ENCODE results near the gene C6orf141. TPM values are rescaled to one million over a fixed set of nuclear protein-coding genes. Genes with fewer than 3 reads are reported as not detected.
A peak's percentile ranks its signal among the peaks of the same experiment; 100 is the strongest.

C6orf141 gene
- polyA plus RNA-seq, 1 donor (not counting 4 experiments of a cell fraction or from before 2014, with no cell fraction given) = 51.6 TPM

DNA sequence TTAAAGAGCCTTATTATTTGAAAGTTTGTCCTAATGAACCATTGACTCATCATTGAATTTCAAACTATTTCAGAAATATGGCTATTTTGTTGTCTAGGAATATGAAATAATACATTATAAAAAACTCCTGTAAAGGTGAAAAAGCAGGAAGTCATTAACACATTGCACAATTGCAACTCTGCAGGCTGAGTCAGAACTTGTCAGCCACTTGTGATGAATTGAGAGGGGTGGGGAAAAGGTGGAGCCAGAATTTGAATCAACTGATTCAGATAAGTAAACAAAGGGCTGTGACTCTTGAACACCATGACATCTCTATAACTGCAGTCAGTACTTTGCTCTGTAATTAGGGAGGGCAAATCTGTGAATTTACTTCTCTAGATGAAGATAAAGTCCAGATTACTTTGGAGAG is 6.0 kb downstream of the C6orf141 start:
- TF ChIP-seq EZH2 (IDR thresholded peaks at IDR 0.05; ENCODE audit: low read length) = no peak
- TF ChIP-seq, protein P1, sequence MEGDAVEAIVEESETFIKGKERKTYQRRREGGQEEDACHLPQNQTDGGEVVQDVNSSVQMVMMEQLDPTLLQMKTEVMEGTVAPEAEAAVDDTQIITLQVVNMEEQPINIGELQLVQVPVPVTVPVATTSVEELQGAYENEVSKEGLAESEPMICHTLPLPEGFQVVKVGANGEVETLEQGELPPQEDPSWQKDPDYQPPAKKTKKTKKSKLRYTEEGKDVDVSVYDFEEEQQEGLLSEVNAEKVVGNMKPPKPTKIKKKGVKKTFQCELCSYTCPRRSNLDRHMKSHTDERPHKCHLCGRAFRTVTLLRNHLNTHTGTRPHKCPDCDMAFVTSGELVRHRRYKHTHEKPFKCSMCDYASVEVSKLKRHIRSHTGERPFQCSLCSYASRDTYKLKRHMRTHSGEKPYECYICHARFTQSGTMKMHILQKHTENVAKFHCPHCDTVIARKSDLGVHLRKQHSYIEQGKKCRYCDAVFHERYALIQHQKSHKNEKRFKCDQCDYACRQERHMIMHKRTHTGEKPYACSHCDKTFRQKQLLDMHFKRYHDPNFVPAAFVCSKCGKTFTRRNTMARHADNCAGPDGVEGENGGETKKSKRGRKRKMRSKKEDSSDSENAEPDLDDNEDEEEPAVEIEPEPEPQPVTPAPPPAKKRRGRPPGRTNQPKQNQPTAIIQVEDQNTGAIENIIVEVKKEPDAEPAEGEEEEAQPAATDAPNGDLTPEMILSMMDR (optimal IDR thresholded peaks at IDR 0.05 in 1 of 3, IDR thresholded peaks at IDR 0.05 in 1 of 3, conservative IDR thresholded peaks at IDR 0.05 in 1 of 3; ENCODE audit: extremely low read depth in 1 of 3, insufficient read depth in 2 of 3, low read length in 3 of 3) = no peak
- peaks cover 34% of the 10 kb centered on the region for H3K79me2 ChIP-seq (ENCODE audit: control insufficient read depth, insufficient read depth, low read length)
- dilution Hi-C loops (cut with MboI; ENCODE audit: extremely low pct_ligation_motif_present, low sequenced_read_pairs) = no loop called here
- H2AFZ ChIP-seq (ENCODE audit: control insufficient read depth, low read length) = no peak overlapping the region
- H4K20me1 ChIP-seq (ENCODE audit: control insufficient read depth, extremely low read depth, insufficient read depth, low read length) = no peaks in the 10 kb centered on the region
- H3K27me3 ChIP-seq (ENCODE audit: control insufficient read depth, extremely low read depth, insufficient read depth, low read length) = no peaks in the 10 kb centered on the region
- H3K4me3 ChIP-seq (ENCODE audit: control insufficient read depth in 2 of 3, extremely low read depth in 1 of 3, insufficient read depth in 2 of 3, low read depth in 1 of 3, low read length in 3 of 3) = peak overlapping the region in 2 of 3 experiments; percentile 34 to 38
- H3K9me3 ChIP-seq (ENCODE audit: control insufficient read depth, low read depth, low read length) = no peaks in the 10 kb centered on the region
- DNase-seq (ENCODE audit: low read depth, low spot score) (peak; percentile 71), FAIRE-seq (peak; percentile 98)
- H3K9ac ChIP-seq (ENCODE audit: control insufficient read depth, extremely low read depth, insufficient read depth, low read length) = peak overlapping the region; percentile 44
- H3K4me2 ChIP-seq (ENCODE audit: control insufficient read depth, extremely low read depth, insufficient read depth, low read depth, low read length) = peak overlapping the region; percentile 76
- no peaks in the 10 kb centered on the region for H3K9me1 ChIP-seq (ENCODE audit: control insufficient read depth, extremely low read depth, insufficient read depth, low read length)
- H3K36me3 ChIP-seq (ENCODE audit: control insufficient read depth in 2 of 2, extremely low read depth in 1 of 2, insufficient read depth in 2 of 2, low read length in 2 of 2) = peaks cover 0 to 16% of the 10 kb centered on the region in 2 experiments
- peak overlapping the region; percentile 92 for H3K27ac ChIP-seq (ENCODE audit: control insufficient read depth, insufficient read depth, low read length)
- H3K4me1 ChIP-seq (ENCODE audit: control insufficient read depth, extremely low read depth, insufficient read depth, low read length) = peaks cover 32% of the 10 kb centered on the region

DNA sequence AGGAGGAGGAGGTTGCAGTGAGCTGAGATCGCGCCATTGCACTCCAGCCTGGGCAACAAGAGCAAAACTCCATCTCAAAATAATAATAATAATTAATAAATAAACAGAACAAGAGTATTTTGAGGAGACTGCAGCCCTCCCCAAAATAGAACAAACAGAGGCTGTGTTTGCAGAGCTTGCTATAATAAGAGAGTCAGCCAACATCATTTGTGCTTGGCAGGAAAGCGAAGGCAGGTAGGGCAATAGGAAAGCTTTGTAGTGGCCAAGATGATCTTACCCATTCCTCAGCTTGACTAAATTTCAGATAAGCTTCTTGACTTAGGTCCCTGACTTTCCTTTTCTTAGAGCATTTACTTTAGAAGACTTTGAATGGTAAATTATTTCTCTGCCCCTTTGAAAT is 6.7 kb downstream of the C6orf141 start:
- H3K36me3 ChIP-seq (ENCODE audit: control insufficient read depth in 2 of 2, extremely low read depth in 1 of 2, insufficient read depth in 2 of 2, low read length in 2 of 2) = peaks cover 1 to 16% of the 10 kb centered on the region in 2 experiments
- no peak overlapping the region for H3K27ac ChIP-seq (ENCODE audit: control insufficient read depth, insufficient read depth, low read length)
- peaks cover 32% of the 10 kb centered on the region for H3K4me1 ChIP-seq (ENCODE audit: control insufficient read depth, extremely low read depth, insufficient read depth, low read length)
- no peaks in the 10 kb centered on the region for H3K9me3 ChIP-seq (ENCODE audit: control insufficient read depth, low read depth, low read length)
- no peak overlapping the region for H2AFZ ChIP-seq (ENCODE audit: control insufficient read depth, low read length)
- DNase-seq (ENCODE audit: low read depth, low spot score) = no peak
- H3K9ac ChIP-seq (ENCODE audit: control insufficient read depth, extremely low read depth, insufficient read depth, low read length) = no peak overlapping the region
- no peaks in the 10 kb centered on the region for H3K27me3 ChIP-seq (ENCODE audit: control insufficient read depth, extremely low read depth, insufficient read depth, low read length)
- FAIRE-seq = no peak
- TF ChIP-seq, protein P1 (optimal IDR thresholded peaks at IDR 0.05 in 1 of 3, IDR thresholded peaks at IDR 0.05 in 1 of 3, conservative IDR thresholded peaks at IDR 0.05 in 1 of 3; ENCODE audit: extremely low read depth in 1 of 3, insufficient read depth in 2 of 3, low read length in 3 of 3) = no peak
- TF ChIP-seq EZH2 (IDR thresholded peaks at IDR 0.05; ENCODE audit: low read length) = no peak
- H3K4me3 ChIP-seq (ENCODE audit: control insufficient read depth in 2 of 3, extremely low read depth in 1 of 3, insufficient read depth in 2 of 3, low read depth in 1 of 3, low read length in 3 of 3) = no peak overlapping the region
- peaks cover 27% of the 10 kb centered on the region for H3K79me2 ChIP-seq (ENCODE audit: control insufficient read depth, insufficient read depth, low read length)
- no peaks in the 10 kb centered on the region for H4K20me1 ChIP-seq (ENCODE audit: control insufficient read depth, extremely low read depth, insufficient read depth, low read length)
- H3K9me1 ChIP-seq (ENCODE audit: control insufficient read depth, extremely low read depth, insufficient read depth, low read length) = no peaks in the 10 kb centered on the region
- dilution Hi-C loops (cut with MboI; ENCODE audit: extremely low pct_ligation_motif_present, low sequenced_read_pairs) = no loop called here
- no peak overlapping the region for H3K4me2 ChIP-seq (ENCODE audit: control insufficient read depth, extremely low read depth, insufficient read depth, low read depth, low read length)

All from keratinocyte (primary cell).